ENCODE results near the gene NCKAP1.
"Not testable (repeated sequence)": the region's sequence is repeated elsewhere in the genome, so short reads cannot be mapped to it uniquely, and the experiment has no call there.

Gene NCKAP1

DNA sequence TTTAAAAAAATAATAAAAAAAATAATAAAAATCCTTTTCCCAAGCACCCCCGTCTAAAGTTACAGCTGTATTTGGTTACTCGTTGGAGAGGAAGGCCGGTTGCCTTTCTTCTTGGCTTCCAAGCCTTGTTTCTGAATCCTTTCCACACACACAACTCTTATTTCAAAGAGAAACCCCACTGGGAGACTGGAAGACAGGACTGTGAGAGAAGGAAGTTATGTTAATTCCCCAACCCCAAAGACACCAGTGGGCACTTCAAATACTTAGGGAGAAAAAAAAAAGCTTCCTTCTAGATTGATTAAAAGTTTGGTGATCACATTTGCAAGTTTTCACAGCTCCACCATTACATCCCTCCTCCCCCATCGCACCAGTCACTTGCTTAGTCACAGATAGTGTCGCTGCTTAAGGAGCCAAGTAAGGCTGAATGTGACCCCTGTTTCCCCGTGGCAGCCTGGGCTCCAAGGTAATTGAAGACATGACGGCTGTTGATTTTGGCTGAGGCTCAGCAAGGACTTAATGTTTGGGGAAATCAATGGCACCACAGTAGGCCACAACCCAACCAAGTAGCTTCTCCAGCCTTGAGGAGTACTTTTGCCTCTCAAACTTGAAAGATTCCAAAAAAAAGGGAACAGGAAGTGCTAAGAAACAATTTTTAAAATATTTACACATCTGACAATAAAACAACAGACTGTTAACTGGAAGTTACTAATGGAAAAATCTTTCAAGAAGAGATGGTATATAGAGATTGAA is 131.0 kb downstream of the NCKAP1 start:
- DNase-seq: no peak

DNA sequence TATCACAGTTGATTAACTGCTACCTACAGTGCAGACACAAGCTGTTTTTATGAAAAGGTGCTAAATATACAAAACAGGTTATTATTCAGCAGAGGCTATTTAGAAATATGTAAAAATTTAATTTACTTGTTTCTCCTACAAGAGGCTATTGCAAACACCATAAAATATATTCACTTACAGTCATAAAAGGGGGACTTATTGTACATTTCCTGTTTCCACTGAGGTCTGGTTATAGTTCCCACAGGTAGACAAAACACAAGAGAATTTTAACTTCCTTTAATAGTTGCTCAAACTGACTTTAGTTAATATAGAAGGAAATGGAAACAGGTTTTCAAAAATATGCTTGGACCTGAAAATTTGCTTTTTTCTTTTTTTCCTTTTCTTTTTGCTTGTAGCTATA is 131.8 kb downstream of the NCKAP1 start:
- no peak for DNase-seq

DNA sequence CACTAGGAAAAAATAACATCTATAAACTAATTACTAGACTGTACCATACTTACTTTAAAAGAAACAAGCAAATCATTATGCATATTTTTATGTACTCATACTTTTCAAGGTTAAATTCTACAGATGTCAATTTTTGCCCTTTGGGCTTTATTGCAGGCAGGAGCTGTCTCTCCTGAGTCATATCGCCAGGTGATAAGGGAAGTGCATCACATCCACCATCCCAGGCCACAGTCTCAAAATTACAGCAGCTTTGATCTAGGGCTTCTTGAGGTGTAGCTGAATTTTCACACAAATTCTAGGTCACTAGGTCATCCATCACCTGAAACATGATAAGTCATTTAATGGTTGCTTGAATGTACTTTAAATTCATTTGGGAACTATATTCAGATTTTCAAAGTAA is 133.4 kb downstream of the NCKAP1 start:
- no peak for DNase-seq

DNA sequence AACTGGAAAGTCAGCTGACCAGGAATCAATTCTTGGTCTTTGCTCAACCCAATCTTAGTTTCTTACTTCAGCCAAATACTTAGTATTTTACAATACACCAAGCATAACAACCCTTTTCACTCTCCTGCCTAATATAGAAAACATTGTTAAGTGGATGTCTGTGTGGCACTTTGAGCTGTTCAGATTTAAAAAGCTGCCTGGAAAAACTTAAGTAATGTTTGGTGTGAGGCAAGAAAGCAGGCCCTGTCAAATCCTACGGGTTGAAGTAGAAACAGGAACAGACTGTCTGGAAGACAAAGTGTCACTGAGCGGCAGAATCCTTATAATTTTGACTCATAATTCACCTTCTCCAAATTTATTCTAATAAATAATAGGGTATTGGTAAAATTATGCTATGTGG is 134.7 kb downstream of the NCKAP1 start:
- no peak for DNase-seq

GRCh38 chr2:182901748-182902147 is 136.5 kb downstream of the NCKAP1 start:
- no peak for DNase-seq

- DNase-seq: no peak
Observed at GRCh38 chr2:182898718-182899117, 139.5 kb downstream of the NCKAP1 start.

- DNase-seq: no peak
Observed at GRCh38 chr2:182897137-182897536, 141.1 kb downstream of the NCKAP1 start.

- DNase-seq: no peak
Observed at GRCh38 chr2:182895798-182896197, 142.5 kb downstream of the NCKAP1 start.

DNA sequence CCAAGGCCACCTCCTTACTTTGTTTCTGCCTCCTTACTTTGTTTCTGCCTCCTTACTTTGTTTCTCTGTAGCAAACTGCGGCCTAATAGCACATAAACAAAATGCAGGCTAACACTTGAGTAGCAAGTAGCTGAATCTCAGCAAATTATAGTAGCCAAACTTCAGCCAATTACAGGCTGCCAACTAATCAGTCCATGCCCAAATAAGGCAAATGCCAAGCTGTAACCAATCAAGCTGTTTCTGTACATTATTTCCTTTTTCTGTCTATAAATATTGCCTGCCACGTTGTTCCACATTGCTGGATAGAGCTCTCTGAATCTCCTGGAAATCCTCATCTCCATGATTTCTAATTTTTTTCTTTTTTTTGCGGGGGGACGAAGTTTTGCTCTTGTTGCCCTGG is 143.1 kb downstream of the NCKAP1 start:
- no peak for DNase-seq

- DNase-seq: no peak
Observed at GRCh38 chr2:182894174-182894573, 144.1 kb downstream of the NCKAP1 start.

DNA sequence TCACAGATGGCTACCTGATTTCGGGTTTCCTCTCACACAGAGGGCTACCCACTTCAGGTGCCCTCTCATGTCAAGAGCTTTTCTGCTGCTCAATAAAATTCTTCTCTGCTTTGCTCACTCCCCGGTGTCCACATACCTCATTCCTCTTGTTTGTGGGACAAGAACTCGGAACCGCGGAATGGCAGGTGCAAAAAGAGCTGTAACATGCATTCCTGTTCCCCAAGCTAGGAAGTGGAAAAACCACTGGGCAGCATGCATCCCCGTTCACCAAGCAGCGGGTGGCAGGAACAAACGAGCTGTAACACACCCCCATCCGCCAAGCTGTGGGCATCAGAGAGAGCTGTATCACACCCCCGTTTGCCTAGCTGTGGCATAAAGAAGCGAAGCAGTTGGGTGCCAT is 144.6 kb downstream of the NCKAP1 start:
- DNase-seq: no peak

DNA sequence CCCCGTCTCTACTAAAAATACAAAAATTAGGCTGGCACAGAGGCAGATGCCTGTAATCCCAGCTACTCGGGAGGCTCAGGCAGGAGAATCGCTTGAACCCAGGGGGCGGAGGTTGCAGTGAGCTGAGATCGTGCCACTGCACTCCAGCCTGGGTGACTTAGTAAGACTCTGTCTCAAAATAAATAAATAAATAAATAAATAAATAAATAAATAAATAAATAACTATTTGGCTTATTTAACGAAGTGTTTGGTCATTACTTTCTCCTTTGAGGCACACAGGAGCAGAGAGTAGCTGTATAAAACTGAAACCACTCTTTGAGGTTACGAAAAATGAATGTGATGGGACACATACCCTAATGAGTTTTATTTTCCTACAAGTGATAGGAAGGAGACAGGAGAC is 145.2 kb downstream of the NCKAP1 start:
- DNase-seq: not testable (repeated sequence)

GRCh38 chr2:182891611-182892010 is 146.6 kb downstream of the NCKAP1 start:
- no peak for DNase-seq

- DNase-seq: no peak
Observed at GRCh38 chr2:182890773-182891378, 147.4 kb downstream of the NCKAP1 start.

GRCh38 chr2:182890305-182890704 is 148.0 kb downstream of the NCKAP1 start:
- DNase-seq: no peak

GRCh38 chr2:182887753-182888415 is 150.4 kb downstream of the NCKAP1 start:
- DNase-seq: no peak

- no peak for DNase-seq
Observed at GRCh38 chr2:182887093-182887492, 151.2 kb downstream of the NCKAP1 start.

DNA sequence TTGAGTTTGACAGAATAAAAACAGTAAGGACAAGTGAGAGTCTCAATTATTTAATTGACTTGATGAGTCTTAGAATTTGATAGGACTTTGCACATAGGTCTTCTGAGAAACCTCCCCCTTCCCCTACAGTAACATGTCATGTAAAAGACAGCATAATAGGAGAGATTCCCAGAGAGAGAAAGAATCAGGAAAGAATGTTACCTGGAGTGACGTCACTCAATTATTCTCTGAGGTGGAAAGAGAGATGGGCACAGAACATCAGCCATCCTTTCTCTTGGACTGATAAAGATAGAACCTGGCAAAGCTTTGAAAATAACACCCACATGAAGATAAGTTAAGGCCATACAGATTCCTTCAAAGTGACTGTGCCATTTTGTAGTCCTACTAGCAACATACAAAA is 152.5 kb downstream of the NCKAP1 start:
- DNase-seq: no peak

- no peak for DNase-seq
Observed at GRCh38 chr2:182883451-182883850, 154.8 kb downstream of the NCKAP1 start.

DNA sequence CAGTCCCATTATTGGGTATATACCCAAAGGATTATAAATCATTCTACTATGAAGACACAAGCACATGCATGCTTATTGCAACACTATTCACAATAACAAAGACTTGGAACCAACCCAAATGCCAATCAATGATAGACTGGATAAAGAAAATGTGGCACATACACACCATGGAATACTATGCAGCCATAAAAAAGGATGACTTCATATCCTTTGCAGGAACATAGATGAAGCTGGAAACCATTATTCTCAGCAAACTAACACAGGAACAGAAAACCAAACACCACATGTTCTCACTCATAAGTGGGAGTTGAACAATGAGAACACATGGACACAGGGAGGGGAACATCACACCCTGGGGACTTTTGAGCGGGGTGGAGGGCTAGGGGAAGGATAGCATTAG is 158.2 kb downstream of the NCKAP1 start:
- not testable (repeated sequence) for DNase-seq

DNA sequence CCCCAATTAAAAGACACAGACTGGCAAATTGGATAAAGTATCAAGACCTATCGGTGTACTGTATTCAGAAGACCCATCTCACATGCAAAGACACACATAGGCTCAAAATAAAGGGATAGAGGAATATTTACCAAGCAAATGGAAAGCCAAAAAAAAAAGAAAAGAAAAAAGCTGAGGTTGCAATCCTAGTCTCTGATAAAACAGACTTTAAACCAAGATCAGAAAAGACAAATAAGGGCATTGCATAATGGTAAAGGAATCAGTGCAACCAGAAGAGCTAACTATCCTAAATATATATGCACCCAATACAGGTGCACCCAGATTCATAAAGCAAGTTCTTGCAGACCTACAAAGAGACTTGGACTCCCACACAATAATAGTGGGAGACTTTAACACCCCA is 161.6 kb downstream of the NCKAP1 start:
- DNase-seq: not testable (repeated sequence)

DNA sequence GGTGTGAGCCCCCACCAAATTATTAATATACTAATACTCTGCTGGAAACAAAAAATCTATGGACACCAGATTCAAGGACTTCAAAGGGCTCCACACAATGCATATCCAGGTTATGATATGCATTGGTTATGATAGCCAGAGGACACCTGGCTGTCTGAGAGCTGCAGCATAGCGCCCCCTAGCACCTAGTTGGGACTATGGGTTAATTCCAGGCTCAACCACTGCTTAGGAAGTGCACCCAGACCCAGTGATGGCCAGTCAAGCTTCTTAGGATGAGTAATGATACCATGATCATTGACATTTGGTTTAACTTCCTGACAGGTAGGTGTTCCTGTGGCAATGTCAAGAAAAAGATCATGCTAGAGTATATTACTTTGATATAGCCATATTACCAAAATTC is 168.0 kb downstream of the NCKAP1 start:
- DNase-seq: no peak

GRCh38 chr2:182868054-182868796 is 170.0 kb downstream of the NCKAP1 start:
- DNase-seq: no peak
